ENCODE data around the gene IFT88.

Gene IFT88

GRCh38 chr13:20686863-20687579 is 120.1 kb downstream of the IFT88 start:
- DNase-seq (ENCODE audit: low read depth): no peak

- no peak for DNase-seq (ENCODE audit: low read depth)
These were observed 122.3 kb downstream of the IFT88 start for GRCh38 chr13:20689291-20689690.

GRCh38 chr13:20691616-20692015 is 124.7 kb downstream of the IFT88 start:
- DNase-seq (ENCODE audit: low read depth): no peak

GRCh38 chr13:20696073-20696472 is 129.1 kb downstream of the IFT88 start:
- no peak for DNase-seq (ENCODE audit: low read depth)

- DNase-seq (ENCODE audit: low read depth): no peak
These were observed 132.8 kb downstream of the IFT88 start for GRCh38 chr13:20699715-20700114.

- no peak for DNase-seq (ENCODE audit: low read depth)
These were observed 133.3 kb downstream of the IFT88 start for GRCh38 chr13:20700288-20700687.

GRCh38 chr13:20701461-20701860 is 134.5 kb downstream of the IFT88 start:
- no peak for DNase-seq (ENCODE audit: low read depth)

GRCh38 chr13:20702530-20702914 is 135.6 kb downstream of the IFT88 start:
- DNase-seq (ENCODE audit: low read depth): no peak

GRCh38 chr13:20702915-20703779 is 136.2 kb downstream of the IFT88 start, which contains the start of gene IL17D:
Gene IL17D, plus strand, starts transcription at chr13:20703699. Its CDS starts 303 bp downstream, at chr13:20704002.
- DNase-seq (ENCODE audit: low read depth): no peak

- peak; percentile 56 for DNase-seq (ENCODE audit: low read depth)
These were observed 137.0 kb downstream of the IFT88 start for GRCh38 chr13:20703780-20704458.

- no peak for DNase-seq (ENCODE audit: low read depth)
These were observed 137.6 kb downstream of the IFT88 start for GRCh38 chr13:20704459-20705069.

GRCh38 chr13:20706661-20707060 is 139.7 kb downstream of the IFT88 start:
- no peak for DNase-seq (ENCODE audit: low read depth)

GRCh38 chr13:20708216-20708615 is 141.3 kb downstream of the IFT88 start:
- DNase-seq (ENCODE audit: low read depth): no peak

GRCh38 chr13:20709369-20709768 is 142.4 kb downstream of the IFT88 start:
- DNase-seq (ENCODE audit: low read depth): no peak

- DNase-seq (ENCODE audit: low read depth): no peak
These were observed 142.8 kb downstream of the IFT88 start for GRCh38 chr13:20709782-20710181.

GRCh38 chr13:20711301-20712044 is 144.5 kb downstream of the IFT88 start:
- DNase-seq (ENCODE audit: low read depth): no peak

GRCh38 chr13:20713014-20713376 is 146.0 kb downstream of the IFT88 start:
- DNase-seq (ENCODE audit: low read depth): no peak

GRCh38 chr13:20713751-20714150 is 146.8 kb downstream of the IFT88 start:
- no peak for DNase-seq (ENCODE audit: low read depth)

GRCh38 chr13:20714161-20714560 is 147.2 kb downstream of the IFT88 start:
- DNase-seq (ENCODE audit: low read depth): no peak

- DNase-seq (ENCODE audit: low read depth): no peak
These were observed 147.8 kb downstream of the IFT88 start for GRCh38 chr13:20714563-20715329.

GRCh38 chr13:20715330-20715712 is 148.4 kb downstream of the IFT88 start:
- DNase-seq (ENCODE audit: low read depth): no peak
